H1 (cell line): ENCODE results near the gene RNF126.

Experiments
- EZH2 ChIP-seq: fragments of 200-600 bp; sonication (generic); IDR thresholded peaks from 2 replicates; pipeline ENCODE4 v1.7.1; 2012; ENCODE audit warnings: low read depth, mild to moderate bottlenecking, moderate library complexity, low read length, inconsistent platforms; ENCODE audit not compliant: severe bottlenecking
- JUN ChIP-seq: IDR thresholded peaks from 2 replicates; pipeline ENCODE4 v1.6.1; 2011; ENCODE audit warnings: low read depth, mild to moderate bottlenecking, improper control_type of control experiment, low read length
- POLR2A ChIP-seq, 2 experiments: IDR thresholded peaks; 1 replicate in 1 of 2; 2 replicates in 1 of 2; pipeline ENCODE4 v1.6.1; 2011; ENCODE audit warnings: low read depth in 2 of 2, low read length in 2 of 2, mild to moderate bottlenecking in 2 of 2; ENCODE audit errors: control extremely low read depth in 1 of 2
- RFX5 ChIP-seq: IDR thresholded peaks from 2 replicates; pipeline ENCODE4 v1.6.1; 2011; ENCODE audit warnings: low read depth, low read length, improper control_type of control experiment, borderline replicate concordance
- SP1 ChIP-seq: IDR thresholded peaks from 2 replicates; pipeline ENCODE4 v1.6.1; 2011; ENCODE audit warnings: low read depth, low read length
- SRF ChIP-seq: IDR thresholded peaks from 2 replicates; pipeline ENCODE4 v1.6.1; 2011; ENCODE audit warnings: mild to moderate bottlenecking, low read depth, low read length, moderate library complexity
- SUZ12 ChIP-seq: fragments of 200-600 bp; sonication (generic); IDR thresholded peaks from 2 replicates; pipeline ENCODE4 v1.6.1; 2012; ENCODE audit warnings: mild to moderate bottlenecking, inconsistent platforms, low read length, moderate library complexity, mixed read lengths
- ZNF274 ChIP-seq: IDR thresholded peaks from 2 replicates; pipeline ENCODE4 v1.7.0; 2012; ENCODE audit warnings: low read length, borderline replicate concordance; ENCODE audit errors: extremely low read depth
- TF ChIP-seq, protein P1 (sequence below), 3 experiments: IDR thresholded peaks; 1 replicate in 2 of 3; 2 replicates in 1 of 3; pipeline versions ENCODE4 v1.5.1 to v1.6.1; 2011; ENCODE audit warnings: low read length in 3 of 3, mild to moderate bottlenecking in 3 of 3, inconsistent platforms in 2 of 3, low read depth in 1 of 3, moderate library complexity in 1 of 3; ENCODE audit not compliant: insufficient read depth in 1 of 3; ENCODE audit errors: control extremely low read depth in 1 of 3

DNA sequence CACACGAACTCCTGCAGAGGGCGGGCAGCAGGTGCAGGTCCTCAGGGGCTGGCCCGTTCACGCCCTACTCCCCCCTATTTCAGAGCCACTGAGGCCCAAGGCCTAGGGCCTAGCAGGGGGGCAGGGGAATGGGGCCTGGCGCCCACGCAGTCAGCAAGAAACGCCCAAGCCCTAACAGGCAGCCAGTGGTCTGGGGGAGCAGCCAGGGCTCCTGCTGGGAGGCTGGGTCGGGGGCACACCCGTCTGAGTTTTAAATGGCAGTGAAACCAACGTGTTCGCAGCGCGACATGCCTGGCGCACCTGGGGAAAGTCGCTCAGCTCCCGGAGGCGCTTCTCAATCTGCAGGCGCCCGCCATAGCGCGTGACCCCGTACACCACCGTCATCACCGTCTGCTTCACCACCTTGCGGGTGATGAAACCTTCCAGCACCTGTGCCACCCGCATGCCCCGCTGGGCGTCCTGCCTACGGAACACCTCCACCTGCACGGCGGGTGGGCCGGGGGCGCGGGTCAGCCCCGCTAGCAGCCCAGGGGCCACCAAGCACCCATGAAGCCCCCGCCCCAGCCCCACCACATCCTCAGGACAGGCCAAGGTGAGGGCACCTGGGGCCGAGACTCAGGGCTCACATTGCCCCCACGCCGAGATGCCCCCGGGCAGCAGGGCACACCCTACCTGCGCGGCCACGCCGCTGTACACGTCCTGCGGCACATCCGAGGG, 43.6 kb downstream of the RNF126 start:
- TF ChIP-seq EZH2 (no peak), ZNF274 (no peak), JUN (no peak), SRF (no peak), SP1 (no peak), POLR2A (IDR thresholded peaks at IDR 0.05; ENCODE audit: control extremely low read depth in 1 of 2, low read depth in 2 of 2, low read length in 2 of 2) (no peak), SUZ12 (no peak), RFX5 (no peak)
- TF ChIP-seq, protein P1, sequence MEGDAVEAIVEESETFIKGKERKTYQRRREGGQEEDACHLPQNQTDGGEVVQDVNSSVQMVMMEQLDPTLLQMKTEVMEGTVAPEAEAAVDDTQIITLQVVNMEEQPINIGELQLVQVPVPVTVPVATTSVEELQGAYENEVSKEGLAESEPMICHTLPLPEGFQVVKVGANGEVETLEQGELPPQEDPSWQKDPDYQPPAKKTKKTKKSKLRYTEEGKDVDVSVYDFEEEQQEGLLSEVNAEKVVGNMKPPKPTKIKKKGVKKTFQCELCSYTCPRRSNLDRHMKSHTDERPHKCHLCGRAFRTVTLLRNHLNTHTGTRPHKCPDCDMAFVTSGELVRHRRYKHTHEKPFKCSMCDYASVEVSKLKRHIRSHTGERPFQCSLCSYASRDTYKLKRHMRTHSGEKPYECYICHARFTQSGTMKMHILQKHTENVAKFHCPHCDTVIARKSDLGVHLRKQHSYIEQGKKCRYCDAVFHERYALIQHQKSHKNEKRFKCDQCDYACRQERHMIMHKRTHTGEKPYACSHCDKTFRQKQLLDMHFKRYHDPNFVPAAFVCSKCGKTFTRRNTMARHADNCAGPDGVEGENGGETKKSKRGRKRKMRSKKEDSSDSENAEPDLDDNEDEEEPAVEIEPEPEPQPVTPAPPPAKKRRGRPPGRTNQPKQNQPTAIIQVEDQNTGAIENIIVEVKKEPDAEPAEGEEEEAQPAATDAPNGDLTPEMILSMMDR (IDR thresholded peaks at IDR 0.05; ENCODE audit: control extremely low read depth in 1 of 3, insufficient read depth in 1 of 3, low read depth in 1 of 3, low read length in 3 of 3): no peak
